ENCODE results near the gene NFIC. TPM values are rescaled to one million over a fixed set of nuclear protein-coding genes. Genes with fewer than 3 reads are reported as not detected.

The NFIC gene
- polyA plus RNA-seq, 1 donor from 2014 or later: 0.24 TPM

GRCh38 chr19:3508771-3509535 is 142.6 kb downstream of the NFIC start:
- H3F3A ChIP-seq (ENCODE audit: insufficient read depth, low read length, poor library complexity, severe bottlenecking): no peaks in the 10 kb centered on the region
- H3K9ac ChIP-seq (ENCODE audit: low read length): no peak overlapping the region
- no peak overlapping the region for H3K4me2 ChIP-seq (ENCODE audit: low read length)
- no peaks in the 10 kb centered on the region for H3K36me3 ChIP-seq (ENCODE audit: insufficient read depth, low read length)
- no peak overlapping the region for H3K27ac ChIP-seq (ENCODE audit: low read length)
- H2AFZ ChIP-seq (ENCODE audit: low read depth, low read length): no peak overlapping the region
- H3K9me2 ChIP-seq (ENCODE audit: insufficient read depth, low read length): no peaks in the 10 kb centered on the region
- H3K9me3 ChIP-seq (ENCODE audit: low read length): no peaks in the 10 kb centered on the region
- H3K4me3 ChIP-seq (ENCODE audit: low read length): no peak overlapping the region
- no peak for TF ChIP-seq EP300 (conservative IDR thresholded peaks at IDR 0.05; ENCODE audit: poor library complexity, severe bottlenecking)
- no peak for TF ChIP-seq POLR2AphosphoS5 (IDR thresholded peaks at IDR 0.05)
- no peak for TF ChIP-seq EZH2 (IDR thresholded peaks at IDR 0.05; ENCODE audit: borderline replicate concordance, insufficient read depth, low read length, poor library complexity, severe bottlenecking)
- no peaks in the 10 kb centered on the region for H3K27me3 ChIP-seq (ENCODE audit: insufficient read depth, low read depth, low read length)
- H3K79me2 ChIP-seq (replicated peaks; ENCODE audit: insufficient read depth, low read length): peaks cover 66% of the 10 kb centered on the region
- H4K20me1 ChIP-seq (ENCODE audit: insufficient read depth): peaks cover 27% of the 10 kb centered on the region

- peaks cover 27% of the 10 kb centered on the region for H4K20me1 ChIP-seq (ENCODE audit: insufficient read depth)
- H2AFZ ChIP-seq (ENCODE audit: low read depth, low read length): no peak overlapping the region
- H3K27ac ChIP-seq (ENCODE audit: low read length): no peak overlapping the region
- no peak overlapping the region for H3K4me2 ChIP-seq (ENCODE audit: low read length)
- no peak overlapping the region for H3K4me3 ChIP-seq (ENCODE audit: low read length)
- no peaks in the 10 kb centered on the region for H3K9me2 ChIP-seq (ENCODE audit: insufficient read depth, low read length)
- no peaks in the 10 kb centered on the region for H3K9me3 ChIP-seq (ENCODE audit: low read length)
- no peaks in the 10 kb centered on the region for H3K36me3 ChIP-seq (ENCODE audit: insufficient read depth, low read length)
- no peak overlapping the region for H3K9ac ChIP-seq (ENCODE audit: low read length)
- H3F3A ChIP-seq (ENCODE audit: insufficient read depth, low read length, poor library complexity, severe bottlenecking): no peaks in the 10 kb centered on the region
- no peaks in the 10 kb centered on the region for H3K27me3 ChIP-seq (ENCODE audit: insufficient read depth, low read depth, low read length)
- TF ChIP-seq TAF1 (IDR thresholded peaks at IDR 0.05; ENCODE audit: low read depth) (no peak), SMC3 (conservative IDR thresholded peaks at IDR 0.05; ENCODE audit: poor library complexity) (no peak)
- TF ChIP-seq, protein P1, sequence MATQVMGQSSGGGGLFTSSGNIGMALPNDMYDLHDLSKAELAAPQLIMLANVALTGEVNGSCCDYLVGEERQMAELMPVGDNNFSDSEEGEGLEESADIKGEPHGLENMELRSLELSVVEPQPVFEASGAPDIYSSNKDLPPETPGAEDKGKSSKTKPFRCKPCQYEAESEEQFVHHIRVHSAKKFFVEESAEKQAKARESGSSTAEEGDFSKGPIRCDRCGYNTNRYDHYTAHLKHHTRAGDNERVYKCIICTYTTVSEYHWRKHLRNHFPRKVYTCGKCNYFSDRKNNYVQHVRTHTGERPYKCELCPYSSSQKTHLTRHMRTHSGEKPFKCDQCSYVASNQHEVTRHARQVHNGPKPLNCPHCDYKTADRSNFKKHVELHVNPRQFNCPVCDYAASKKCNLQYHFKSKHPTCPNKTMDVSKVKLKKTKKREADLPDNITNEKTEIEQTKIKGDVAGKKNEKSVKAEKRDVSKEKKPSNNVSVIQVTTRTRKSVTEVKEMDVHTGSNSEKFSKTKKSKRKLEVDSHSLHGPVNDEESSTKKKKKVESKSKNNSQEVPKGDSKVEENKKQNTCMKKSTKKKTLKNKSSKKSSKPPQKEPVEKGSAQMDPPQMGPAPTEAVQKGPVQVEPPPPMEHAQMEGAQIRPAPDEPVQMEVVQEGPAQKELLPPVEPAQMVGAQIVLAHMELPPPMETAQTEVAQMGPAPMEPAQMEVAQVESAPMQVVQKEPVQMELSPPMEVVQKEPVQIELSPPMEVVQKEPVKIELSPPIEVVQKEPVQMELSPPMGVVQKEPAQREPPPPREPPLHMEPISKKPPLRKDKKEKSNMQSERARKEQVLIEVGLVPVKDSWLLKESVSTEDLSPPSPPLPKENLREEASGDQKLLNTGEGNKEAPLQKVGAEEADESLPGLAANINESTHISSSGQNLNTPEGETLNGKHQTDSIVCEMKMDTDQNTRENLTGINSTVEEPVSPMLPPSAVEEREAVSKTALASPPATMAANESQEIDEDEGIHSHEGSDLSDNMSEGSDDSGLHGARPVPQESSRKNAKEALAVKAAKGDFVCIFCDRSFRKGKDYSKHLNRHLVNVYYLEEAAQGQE (IDR thresholded peaks at IDR 0.05; ENCODE audit: borderline replicate concordance): no peak
- peaks cover 67% of the 10 kb centered on the region for H3K79me2 ChIP-seq (replicated peaks; ENCODE audit: insufficient read depth, low read length)
Measured at GRCh38 chr19:3509566-3509989, 143.2 kb downstream of the NFIC start.

DNA sequence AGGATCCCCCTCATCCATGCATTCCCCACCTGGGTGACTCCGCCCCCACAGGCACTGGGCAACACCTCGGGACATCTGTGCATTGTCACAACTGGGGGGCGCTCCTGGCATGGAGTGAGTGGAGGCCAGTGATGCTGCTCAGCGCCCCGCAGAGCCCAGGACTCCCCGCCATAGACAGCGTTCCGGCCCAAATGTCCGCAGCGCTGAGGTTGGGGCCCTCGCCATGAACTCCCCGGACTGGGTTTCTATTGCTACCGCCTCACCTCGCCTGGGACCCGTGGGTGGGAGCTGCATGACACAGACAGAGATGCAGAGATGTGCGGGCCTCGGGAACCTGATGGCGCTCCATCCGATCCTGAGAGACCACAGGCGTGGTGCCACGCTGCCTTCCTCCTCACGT is 144.3 kb downstream of the NFIC start:
- H3K9me3 ChIP-seq (ENCODE audit: low read length): no peaks in the 10 kb centered on the region

More for the DNA sequence above, 144.3 kb downstream of the NFIC start:
- H3K27me3 ChIP-seq (ENCODE audit: insufficient read depth, low read depth, low read length): no peaks in the 10 kb centered on the region
- no peak for TF ChIP-seq CTCF (IDR thresholded peaks at IDR 0.05; ENCODE audit: poor library complexity, severe bottlenecking)
- no peak for TF ChIP-seq SMC3 (conservative IDR thresholded peaks at IDR 0.05; ENCODE audit: poor library complexity)
- no peak for TF ChIP-seq RAD21 (conservative IDR thresholded peaks at IDR 0.05)
- no peak for TF ChIP-seq TAF1 (IDR thresholded peaks at IDR 0.05; ENCODE audit: low read depth)
- no peak for TF ChIP-seq EP300 (conservative IDR thresholded peaks at IDR 0.05; ENCODE audit: poor library complexity, severe bottlenecking)
- TF ChIP-seq MXI1 (conservative IDR thresholded peaks at IDR 0.05; ENCODE audit: poor library complexity, severe bottlenecking): no peak
- TF ChIP-seq, protein P1 (IDR thresholded peaks at IDR 0.05; ENCODE audit: borderline replicate concordance): no peak
- TF ChIP-seq POLR2AphosphoS5 (IDR thresholded peaks at IDR 0.05): no peak
- no peak for TF ChIP-seq EZH2 (IDR thresholded peaks at IDR 0.05; ENCODE audit: borderline replicate concordance, insufficient read depth, low read length, poor library complexity, severe bottlenecking)
- peaks cover 27% of the 10 kb centered on the region for H4K20me1 ChIP-seq (ENCODE audit: insufficient read depth)
- H2AFZ ChIP-seq (ENCODE audit: low read depth, low read length): no peak overlapping the region
- no peaks in the 10 kb centered on the region for H3F3A ChIP-seq (ENCODE audit: insufficient read depth, low read length, poor library complexity, severe bottlenecking)
- no peak overlapping the region for H3K4me2 ChIP-seq (ENCODE audit: low read length)
- H3K9me2 ChIP-seq (ENCODE audit: insufficient read depth, low read length): no peaks in the 10 kb centered on the region
- H3K9ac ChIP-seq (ENCODE audit: low read length): no peak overlapping the region
- no peak overlapping the region for H3K4me3 ChIP-seq (ENCODE audit: low read length)
- H3K36me3 ChIP-seq (ENCODE audit: insufficient read depth, low read length): no peaks in the 10 kb centered on the region
- no peak overlapping the region for H3K27ac ChIP-seq (ENCODE audit: low read length)
- peaks cover 67% of the 10 kb centered on the region for H3K79me2 ChIP-seq (replicated peaks; ENCODE audit: insufficient read depth, low read length)
